HS-5 (cell line): ENCODE results near the gene CUZD1.

Source experiments
- DNase-seq: peaks from one replicate; pipeline ENCODE4 v3.0.0-alpha.2; 2012; ENCODE audit warnings: low read depth

The CUZD1 gene

GRCh38 chr10:122814493-122814892 lies 31.2 kb downstream of the CUZD1 start:
- DNase-seq, result no peak

DNA sequence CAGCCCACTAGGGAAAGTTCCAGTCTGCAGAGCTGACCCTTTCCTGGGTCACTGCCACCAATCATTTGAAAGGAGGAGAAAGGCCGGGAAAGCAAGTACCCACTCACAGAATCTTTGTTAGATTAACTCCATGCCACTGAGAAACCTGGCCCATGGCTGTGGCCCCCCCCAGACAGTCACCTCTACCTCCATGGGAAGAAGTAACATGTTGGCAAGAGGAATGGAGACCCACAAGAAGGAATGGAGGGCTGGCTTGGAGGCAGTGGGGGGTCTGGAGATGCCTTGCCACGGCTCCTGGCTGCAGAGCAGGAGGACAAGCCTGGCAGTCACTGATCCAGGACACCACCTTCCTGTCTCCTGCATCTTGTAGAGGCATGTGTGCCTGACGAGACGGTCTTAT lies 32.9 kb downstream of the CUZD1 start:
- no peak for DNase-seq

DNA sequence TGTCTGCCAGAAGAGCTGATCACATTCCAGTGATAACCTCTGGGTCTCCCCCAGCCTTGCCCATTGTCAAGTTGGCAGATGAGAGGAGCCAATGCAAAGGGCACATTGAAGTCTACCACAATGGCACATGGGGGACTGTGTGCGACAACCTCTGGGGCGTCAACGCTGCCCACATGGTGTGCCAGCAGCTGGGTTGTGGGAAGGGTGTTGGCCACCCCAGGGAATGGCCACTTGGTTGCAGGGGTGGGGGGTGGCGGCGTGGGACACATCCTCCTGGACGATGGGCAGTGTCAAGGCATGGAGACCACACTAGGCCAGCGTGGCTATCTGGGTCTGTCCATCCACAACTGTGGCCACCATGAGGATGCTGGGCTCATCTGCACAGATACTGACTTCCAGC lies 43.4 kb downstream of the CUZD1 start:
- DNase-seq, result no peak

- no peak for DNase-seq
These were observed 46.9 kb downstream of the CUZD1 start for GRCh38 chr10:122798704-122799231.

- no peak for DNase-seq
These were observed 48.9 kb downstream of the CUZD1 start for GRCh38 chr10:122796796-122797195.

DNA sequence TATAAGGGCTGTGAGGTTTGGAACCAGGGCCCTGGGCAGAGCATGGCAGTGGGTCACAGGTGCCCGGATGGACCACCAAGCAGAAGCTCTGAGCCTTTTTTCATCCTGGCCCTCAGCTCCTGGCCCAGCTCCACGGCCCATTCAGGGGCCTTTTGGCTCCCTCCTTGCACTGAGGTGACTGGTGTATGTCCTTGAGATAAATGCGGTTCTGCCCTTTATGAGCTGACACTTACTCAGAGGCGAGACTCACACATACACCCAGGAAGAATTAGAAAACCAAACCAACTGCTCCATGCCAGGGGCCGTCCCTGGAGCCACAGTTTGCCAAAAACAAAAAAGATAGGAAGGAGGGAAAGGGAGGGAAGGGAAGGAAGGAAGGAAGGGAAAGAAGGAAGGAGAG lies 49.7 kb downstream of the CUZD1 start:
- DNase-seq, result no peak

DNA sequence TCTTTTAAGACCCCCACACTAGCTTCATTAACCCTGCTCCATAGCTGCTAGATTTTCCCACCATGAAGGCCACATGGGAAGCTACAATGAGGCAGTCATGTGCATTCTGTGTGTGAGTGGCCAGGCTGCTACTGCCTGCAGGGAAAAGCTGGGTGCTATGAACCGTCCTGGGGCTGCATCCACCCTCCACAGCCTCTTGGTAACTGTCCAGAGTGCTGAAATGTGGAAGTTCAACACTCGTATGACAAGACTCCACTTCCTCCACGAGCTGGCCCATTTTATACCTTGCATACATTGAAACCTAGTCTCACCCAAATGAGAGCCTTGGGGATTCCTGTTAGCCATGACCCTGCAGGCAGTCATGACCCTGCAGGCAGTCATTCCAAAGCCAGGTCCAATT lies 59.4 kb downstream of the CUZD1 start:
- DNase-seq, result no peak

DNA sequence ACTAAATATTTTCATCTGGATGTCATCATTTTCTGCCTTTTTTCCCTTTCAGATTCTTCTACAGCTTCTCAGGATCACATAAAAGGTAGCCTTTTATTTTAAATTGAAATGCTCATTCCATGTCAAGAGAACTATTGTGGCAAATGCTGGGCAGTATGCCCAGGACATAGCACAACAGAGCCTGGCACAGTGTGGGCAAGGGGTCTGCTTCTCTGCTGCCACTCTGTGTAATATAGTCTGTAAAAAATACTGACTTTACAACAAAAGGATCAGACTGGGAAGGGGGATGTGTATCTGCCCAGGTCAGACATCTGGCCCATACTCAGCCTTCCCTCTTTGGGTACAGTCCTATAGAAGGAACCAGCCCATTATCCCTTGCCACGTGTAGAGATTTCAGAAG lies 62.7 kb downstream of the CUZD1 start:
- no peak for DNase-seq
